Neuron (in vitro differentiated cells): ENCODE data around the gene SPTY2D1.
"Not testable (repeated sequence)": the region's sequence is repeated elsewhere in the genome, so short reads cannot be mapped to it uniquely, and the experiment has no call there.

Experiments used
- H2AFZ ChIP-seq: one replicate; pipeline ENCODE4 v1.6.1; 2013; ENCODE audit warnings: low read depth, mild to moderate bottlenecking, inconsistent platforms, low read length, moderate library complexity
- H3K27me3 ChIP-seq: one replicate; pipeline ENCODE4 v1.6.1; 2013; ENCODE audit warnings: low read length; ENCODE audit not compliant: insufficient read depth
- H3K36me3 ChIP-seq: one replicate; pipeline ENCODE4 v1.6.1; 2013; ENCODE audit warnings: low read length; ENCODE audit not compliant: insufficient read depth
- H3K4me1 ChIP-seq: one replicate; pipeline ENCODE4 v1.6.1; 2013; ENCODE audit warnings: low read length; ENCODE audit not compliant: insufficient read depth
- H3K4me3 ChIP-seq: 2 replicates; pipeline ENCODE4 v1.5.1; 2013; ENCODE audit warnings: mild to moderate bottlenecking, low read length, moderate library complexity
- H3K9me3 ChIP-seq: one replicate; pipeline ENCODE4 v1.6.1; 2013; ENCODE audit warnings: low read length

The SPTY2D1 gene

GRCh38 chr11:18634140-18635032, at the start of gene SPTY2D1:
TSS of gene SPTY2D1 (minus strand) at chr11:18634342. CDS start at chr11:18634257, 85 bp downstream.
- no peaks in the 10 kb centered on the region for H3K9me3 ChIP-seq
- H2AFZ ChIP-seq = peak within 1 kb of the TSS; percentile 70
- H3K36me3 ChIP-seq = no peaks in the 10 kb centered on the region
- H3K4me1 ChIP-seq = peaks cover 16% of the 10 kb centered on the region
- H3K27me3 ChIP-seq = no peaks in the 10 kb centered on the region
- peak within 1 kb of the TSS; percentile 89 for H3K4me3 ChIP-seq

GRCh38 chr11:18682466-18682865, 48.3 kb upstream of the SPTY2D1 start:
- Histone ChIP-seq H3K9me3 (no peaks in the 10 kb centered on the region), H2AFZ (no peak overlapping the region), H3K4me3 (no peak overlapping the region), H3K27me3 (no peaks in the 10 kb centered on the region), H3K4me1 (peaks cover 10% of the 10 kb centered on the region), H3K36me3 (no peaks in the 10 kb centered on the region)

GRCh38 chr11:18681949-18682348, 47.8 kb upstream of the SPTY2D1 start:
- not testable (repeated sequence) for H3K9me3 ChIP-seq, H3K36me3 ChIP-seq, H3K4me3 ChIP-seq, H3K4me1 ChIP-seq, H3K27me3 ChIP-seq, H2AFZ ChIP-seq

GRCh38 chr11:18677560-18677959, 43.4 kb upstream of the SPTY2D1 start:
- Histone ChIP-seq H3K9me3 (no peaks in the 10 kb centered on the region), H3K27me3 (peaks cover 2% of the 10 kb centered on the region), H2AFZ (no peak overlapping the region), H3K4me3 (no peak overlapping the region), H3K36me3 (no peaks in the 10 kb centered on the region), H3K4me1 (no peaks in the 10 kb centered on the region)

GRCh38 chr11:18676803-18677202, 42.7 kb upstream of the SPTY2D1 start:
- H3K4me3 ChIP-seq = no peak overlapping the region
- H3K4me1 ChIP-seq = no peaks in the 10 kb centered on the region
- H3K9me3 ChIP-seq = no peaks in the 10 kb centered on the region
- no peak overlapping the region for H2AFZ ChIP-seq
- no peaks in the 10 kb centered on the region for H3K36me3 ChIP-seq
- H3K27me3 ChIP-seq = peaks cover 2% of the 10 kb centered on the region

- not testable (repeated sequence) for H3K4me3 ChIP-seq, H3K4me1 ChIP-seq, H3K36me3 ChIP-seq, H3K9me3 ChIP-seq, H2AFZ ChIP-seq, H3K27me3 ChIP-seq
Measured at GRCh38 chr11:18672209-18672608, 38.1 kb upstream of the SPTY2D1 start.

GRCh38 chr11:18671246-18671645, 37.1 kb upstream of the SPTY2D1 start:
- Histone ChIP-seq H3K4me3 (no peak overlapping the region), H3K9me3 (no peaks in the 10 kb centered on the region), H3K27me3 (peaks cover 2% of the 10 kb centered on the region), H3K4me1 (no peaks in the 10 kb centered on the region), H2AFZ (no peak overlapping the region), H3K36me3 (no peaks in the 10 kb centered on the region)

GRCh38 chr11:18669711-18670110, 35.6 kb upstream of the SPTY2D1 start:
- Histone ChIP-seq H3K9me3 (no peaks in the 10 kb centered on the region), H3K36me3 (no peaks in the 10 kb centered on the region), H3K27me3 (peaks cover 2% of the 10 kb centered on the region), H3K4me1 (no peaks in the 10 kb centered on the region), H2AFZ (no peak overlapping the region), H3K4me3 (no peak overlapping the region)

GRCh38 chr11:18669219-18669596, 35.1 kb upstream of the SPTY2D1 start:
- H3K9me3 ChIP-seq = no peaks in the 10 kb centered on the region

GRCh38 chr11:18668131-18668530, 34.0 kb upstream of the SPTY2D1 start:
- Histone ChIP-seq H3K4me3 (no peak overlapping the region), H3K36me3 (no peaks in the 10 kb centered on the region), H3K4me1 (no peaks in the 10 kb centered on the region), H3K27me3 (peaks cover 2% of the 10 kb centered on the region), H3K9me3 (no peaks in the 10 kb centered on the region), H2AFZ (no peak overlapping the region)

More at GRCh38 chr11:18669219-18669596, 35.1 kb upstream of the SPTY2D1 start:
- Histone ChIP-seq H3K4me1 (no peaks in the 10 kb centered on the region), H2AFZ (no peak overlapping the region), H3K36me3 (no peaks in the 10 kb centered on the region), H3K4me3 (no peak overlapping the region), H3K27me3 (peaks cover 2% of the 10 kb centered on the region)

GRCh38 chr11:18665353-18665872, 31.3 kb upstream of the SPTY2D1 start:
- H3K4me3 ChIP-seq, H2AFZ ChIP-seq, H3K27me3 ChIP-seq, H3K36me3 ChIP-seq, H3K4me1 ChIP-seq, H3K9me3 ChIP-seq: not testable (repeated sequence)

GRCh38 chr11:18657673-18658072, 23.5 kb upstream of the SPTY2D1 start:
- no peak overlapping the region for H2AFZ ChIP-seq
- H3K36me3 ChIP-seq = no peaks in the 10 kb centered on the region

GRCh38 chr11:18650859-18651557, 16.9 kb upstream of the SPTY2D1 start:
- Histone ChIP-seq H3K4me3 (no peak overlapping the region), H3K36me3 (no peaks in the 10 kb centered on the region), H3K9me3 (no peaks in the 10 kb centered on the region), H3K4me1 (no peaks in the 10 kb centered on the region), H3K27me3 (no peaks in the 10 kb centered on the region), H2AFZ (no peak overlapping the region)

More at GRCh38 chr11:18657673-18658072, 23.5 kb upstream of the SPTY2D1 start:
- no peaks in the 10 kb centered on the region for H3K4me1 ChIP-seq
- no peak overlapping the region for H3K4me3 ChIP-seq
- no peaks in the 10 kb centered on the region for H3K9me3 ChIP-seq
- no peaks in the 10 kb centered on the region for H3K27me3 ChIP-seq
